Choroid plexus epithelial cell (primary cell): ENCODE data around the gene NSMF.

Experiments used
- DNase-seq: peaks from one replicate; pipeline ENCODE4 v3.0.0-alpha.2; 2010; ENCODE audit warnings: low read depth
- H3K4me3 ChIP-seq: 2 replicates; pipeline ENCODE4 v1.5.1; 2011; ENCODE audit warnings: low read depth, mild to moderate bottlenecking, control low read depth, low read length, moderate library complexity
- TF ChIP-seq, protein P1 (sequence below): conservative IDR thresholded peaks from 2 replicates; pipeline ENCODE4 v1.5.1; 2011; ENCODE audit warnings: low read depth, mild to moderate bottlenecking, control low read depth, inconsistent platforms, low read length, moderate library complexity

NSMF gene

GRCh38 chr9:137434498-137435380 lies 24.4 kb downstream of the NSMF start:
- TF ChIP-seq, protein P1, sequence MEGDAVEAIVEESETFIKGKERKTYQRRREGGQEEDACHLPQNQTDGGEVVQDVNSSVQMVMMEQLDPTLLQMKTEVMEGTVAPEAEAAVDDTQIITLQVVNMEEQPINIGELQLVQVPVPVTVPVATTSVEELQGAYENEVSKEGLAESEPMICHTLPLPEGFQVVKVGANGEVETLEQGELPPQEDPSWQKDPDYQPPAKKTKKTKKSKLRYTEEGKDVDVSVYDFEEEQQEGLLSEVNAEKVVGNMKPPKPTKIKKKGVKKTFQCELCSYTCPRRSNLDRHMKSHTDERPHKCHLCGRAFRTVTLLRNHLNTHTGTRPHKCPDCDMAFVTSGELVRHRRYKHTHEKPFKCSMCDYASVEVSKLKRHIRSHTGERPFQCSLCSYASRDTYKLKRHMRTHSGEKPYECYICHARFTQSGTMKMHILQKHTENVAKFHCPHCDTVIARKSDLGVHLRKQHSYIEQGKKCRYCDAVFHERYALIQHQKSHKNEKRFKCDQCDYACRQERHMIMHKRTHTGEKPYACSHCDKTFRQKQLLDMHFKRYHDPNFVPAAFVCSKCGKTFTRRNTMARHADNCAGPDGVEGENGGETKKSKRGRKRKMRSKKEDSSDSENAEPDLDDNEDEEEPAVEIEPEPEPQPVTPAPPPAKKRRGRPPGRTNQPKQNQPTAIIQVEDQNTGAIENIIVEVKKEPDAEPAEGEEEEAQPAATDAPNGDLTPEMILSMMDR, result no peak
- DNase-seq, result no peak
- no peak overlapping the region for H3K4me3 ChIP-seq

DNA sequence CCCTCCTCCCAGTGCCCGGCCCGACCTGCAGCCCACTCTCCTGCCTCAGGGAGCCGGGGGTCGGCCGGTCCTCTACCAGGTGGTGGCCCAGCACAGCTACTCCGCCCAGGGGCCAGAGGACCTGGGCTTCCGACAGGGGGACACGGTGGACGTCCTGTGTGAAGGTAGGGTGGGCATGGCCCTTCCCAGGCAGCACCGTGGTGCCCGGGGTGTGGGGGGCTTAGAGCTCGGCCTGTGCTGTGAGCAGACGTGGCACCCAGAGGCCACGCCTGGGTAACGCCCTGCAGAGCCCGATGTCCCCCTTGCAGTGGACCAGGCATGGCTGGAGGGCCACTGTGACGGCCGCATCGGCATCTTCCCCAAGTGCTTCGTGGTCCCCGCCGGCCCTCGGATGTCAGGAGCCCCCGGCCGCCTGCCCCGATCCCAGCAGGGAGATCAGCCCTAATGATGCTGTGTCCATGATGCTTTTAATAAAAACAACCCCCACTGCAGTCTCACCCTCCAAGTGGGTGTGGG lies 25.2 kb downstream of the NSMF start:
- no peak overlapping the region for H3K4me3 ChIP-seq
- no peak for DNase-seq
- TF ChIP-seq, protein P1, result no peak

DNA sequence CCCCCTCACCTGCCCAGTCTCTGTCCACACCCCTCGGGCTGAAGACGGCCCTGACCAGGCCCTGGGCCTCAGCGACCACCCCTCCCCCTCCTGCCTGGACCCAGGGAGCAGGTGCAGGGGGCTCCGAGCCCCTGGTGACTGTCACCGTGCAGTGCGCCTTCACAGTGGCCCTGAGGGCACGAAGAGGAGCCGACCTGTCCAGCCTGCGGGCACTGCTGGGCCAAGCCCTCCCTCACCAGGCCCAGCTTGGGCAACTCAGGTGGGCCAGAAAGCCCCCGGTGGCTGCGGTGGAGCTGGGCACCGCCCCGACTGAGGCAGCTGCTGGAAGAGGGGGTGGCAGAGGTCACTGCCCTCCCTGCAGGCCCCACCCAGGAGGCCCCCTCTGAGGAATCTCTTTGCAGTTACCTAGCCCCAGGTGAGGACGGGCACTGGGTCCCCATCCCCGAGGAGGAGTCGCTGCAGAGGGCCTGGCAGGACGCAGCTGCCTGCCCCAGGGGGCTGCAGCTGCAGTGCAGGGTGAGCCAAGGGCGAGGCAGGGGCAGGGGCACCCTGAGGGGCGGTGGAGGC lies 25.7 kb downstream of the NSMF start:
- DNase-seq, result no peak
- TF ChIP-seq, protein P1, result no peak
- H3K4me3 ChIP-seq, result no peak overlapping the region

DNA sequence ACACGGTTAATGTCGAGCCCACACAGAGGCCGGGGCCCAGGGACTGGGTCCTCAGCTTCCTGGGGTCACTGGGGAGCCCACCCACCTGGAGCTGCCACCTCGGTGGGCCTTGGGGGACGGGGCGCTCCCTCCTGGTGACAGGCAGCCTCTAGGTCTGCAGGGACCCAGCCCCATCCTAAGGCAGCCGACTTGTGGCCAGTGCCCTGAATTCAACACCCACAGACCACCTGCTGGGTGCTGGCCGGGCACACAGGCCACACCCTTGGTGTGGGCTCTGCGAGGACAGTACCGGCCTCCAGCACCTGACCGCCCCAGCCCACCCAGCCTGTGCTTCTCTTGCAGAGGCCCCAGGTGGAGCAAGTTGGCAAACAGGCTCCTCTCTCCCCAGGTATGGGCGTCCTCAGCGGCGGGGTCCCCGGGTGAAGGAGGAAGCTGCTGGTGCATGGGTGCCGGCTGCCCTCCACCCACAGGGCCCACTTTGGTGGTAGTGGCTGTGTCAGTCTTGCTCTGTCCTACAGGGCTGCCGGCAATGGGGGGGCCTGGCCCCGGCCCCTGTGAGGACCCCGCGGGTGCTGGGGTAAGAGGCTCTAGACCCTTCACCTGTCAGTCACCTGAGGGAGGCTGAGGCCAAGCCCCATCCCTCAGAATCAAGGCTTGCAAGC lies 26.3 kb downstream of the NSMF start:
- no peak overlapping the region for H3K4me3 ChIP-seq
- DNase-seq, result no peak
- TF ChIP-seq, protein P1, result no peak

GRCh38 chr9:137431416-137431931 lies 27.7 kb downstream of the NSMF start:
- TF ChIP-seq, protein P1, result no peak
- no peak overlapping the region for H3K4me3 ChIP-seq
- no peak for DNase-seq

DNA sequence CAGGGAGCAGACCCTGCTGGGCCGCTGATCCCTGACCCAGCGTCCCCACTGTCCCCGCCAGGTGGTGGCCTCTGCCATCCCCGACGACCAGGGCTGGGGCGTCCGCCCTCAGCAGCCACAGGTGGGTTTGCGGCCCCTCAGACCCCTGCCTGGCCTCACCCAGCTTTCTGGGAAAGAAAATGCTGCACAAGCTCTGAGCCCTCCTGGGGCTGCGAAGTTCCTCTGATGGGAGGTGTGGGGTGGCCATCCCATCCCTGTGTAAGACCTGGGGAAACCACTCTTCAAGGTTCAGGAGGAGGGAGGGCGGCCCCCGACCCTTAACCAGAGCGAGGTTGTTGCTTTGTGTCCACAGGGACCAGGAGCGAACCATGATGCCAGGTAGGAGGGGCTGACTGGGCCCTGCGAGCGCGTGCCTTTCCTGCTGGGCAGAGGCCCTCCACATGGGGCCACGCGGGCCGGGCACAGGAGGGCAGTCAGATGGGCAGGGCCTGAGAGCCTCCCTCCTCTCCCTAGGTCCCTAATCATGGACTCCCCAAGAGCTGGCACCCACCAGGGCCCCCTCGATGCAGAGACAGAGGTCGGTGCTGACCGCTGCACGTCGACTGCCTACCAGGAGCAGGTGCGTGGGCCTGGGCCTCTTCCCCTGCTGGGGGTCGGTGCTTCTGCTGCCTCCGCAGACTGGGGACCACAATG lies 28.3 kb downstream of the NSMF start:
- no peak for DNase-seq
- TF ChIP-seq, protein P1, result no peak
- no peak overlapping the region for H3K4me3 ChIP-seq
